Small intestine (tissue), 7 donors: ENCODE measurements around the gene FLT3. TPM values are rescaled to one million over a fixed set of nuclear protein-coding genes. Genes with fewer than 3 reads are reported as not detected.

Experiments used
- DNase-seq, 2 donors: peaks; one replicate each; pipeline versions ENCODE4 v3.0.0 to v3.0.0-alpha.2; 2013
- FAIRE-seq: peaks from 2 replicates; lab custom pipeline; 2012; peaks lifted over from hg19 to GRCh38; lab: Jason Lieb, UNC
- H3K27ac ChIP-seq, 3 donors: one replicate each; pipeline ENCODE4 v1.5.1; 2013; ENCODE audit warnings: low read length in 2 of 3, mild to moderate bottlenecking in 2 of 3, control low read depth in 1 of 3, inconsistent platforms in 1 of 3, low read depth in 1 of 3, moderate library complexity in 1 of 3
- H3K27me3 ChIP-seq, 3 donors: one replicate each; pipeline ENCODE4 v1.6.1; 2013; ENCODE audit warnings: low read length in 3 of 3, inconsistent platforms in 1 of 3; ENCODE audit not compliant: control insufficient read depth in 3 of 3, insufficient read depth in 3 of 3
- H3K36me3 ChIP-seq, 3 donors: one replicate each; pipeline ENCODE4 v1.6.1; 2013; ENCODE audit warnings: low read length in 3 of 3, inconsistent platforms in 1 of 3, low read depth in 1 of 3, mild to moderate bottlenecking in 1 of 3, moderate library complexity in 1 of 3; ENCODE audit not compliant: control insufficient read depth in 3 of 3, insufficient read depth in 2 of 3
- H3K4me1 ChIP-seq, 3 donors: one replicate each; pipeline ENCODE4 v1.6.1; 2013; ENCODE audit warnings: low read length in 2 of 3, inconsistent platforms in 1 of 3, low read depth in 1 of 3, mild to moderate bottlenecking in 1 of 3, moderate library complexity in 1 of 3; ENCODE audit not compliant: control insufficient read depth in 3 of 3, insufficient read depth in 2 of 3
- H3K4me3 ChIP-seq, 3 donors: one replicate each; pipeline ENCODE4 v1.5.1; 2013; ENCODE audit warnings: low read length in 3 of 3, control low read depth in 1 of 3, inconsistent platforms in 1 of 3, low read depth in 1 of 3, mild to moderate bottlenecking in 1 of 3, moderate library complexity in 1 of 3
- H3K9me3 ChIP-seq, 2 donors: one replicate each; pipeline ENCODE4 v1.6.1; 2013; ENCODE audit warnings: low read depth in 1 of 2, low read length in 1 of 2; ENCODE audit not compliant: control insufficient read depth in 2 of 2, insufficient read depth in 1 of 2
- WGBS, 3 donors: extraction: QIAGEN DNeasy Blood & Tissue Kit; methylation state at CpG; one replicate each; pipeline ENCODE4 v1.1.7; 2013; 5-methylcytosine and 5-hydroxymethylcytosine counted together
- polyA plus RNA-seq, 4 donors: library from polyadenylated mRNA; stranded (reverse) in 3 of 4; unstranded in 1 of 4; fragments of 200-250 nt in 3 of 4; fragments of 120-200 nt in 1 of 4; gene quantifications; one replicate each; pipeline versions ENCODE4 v1.2.1 to v1.2.3, GENCODE V29; 2013
- donor health status: healthy with polysubstance abuse.
- donor health status: control.
- donor health status: control.
- donor health status: Bipolar disorder and iron deficiency.
- donor health status: healthy.

FLT3 gene
- polyA plus RNA-seq, 4 donors = 0.19 to 0.83 (median 0.27) TPM; not detected in 1

DNA sequence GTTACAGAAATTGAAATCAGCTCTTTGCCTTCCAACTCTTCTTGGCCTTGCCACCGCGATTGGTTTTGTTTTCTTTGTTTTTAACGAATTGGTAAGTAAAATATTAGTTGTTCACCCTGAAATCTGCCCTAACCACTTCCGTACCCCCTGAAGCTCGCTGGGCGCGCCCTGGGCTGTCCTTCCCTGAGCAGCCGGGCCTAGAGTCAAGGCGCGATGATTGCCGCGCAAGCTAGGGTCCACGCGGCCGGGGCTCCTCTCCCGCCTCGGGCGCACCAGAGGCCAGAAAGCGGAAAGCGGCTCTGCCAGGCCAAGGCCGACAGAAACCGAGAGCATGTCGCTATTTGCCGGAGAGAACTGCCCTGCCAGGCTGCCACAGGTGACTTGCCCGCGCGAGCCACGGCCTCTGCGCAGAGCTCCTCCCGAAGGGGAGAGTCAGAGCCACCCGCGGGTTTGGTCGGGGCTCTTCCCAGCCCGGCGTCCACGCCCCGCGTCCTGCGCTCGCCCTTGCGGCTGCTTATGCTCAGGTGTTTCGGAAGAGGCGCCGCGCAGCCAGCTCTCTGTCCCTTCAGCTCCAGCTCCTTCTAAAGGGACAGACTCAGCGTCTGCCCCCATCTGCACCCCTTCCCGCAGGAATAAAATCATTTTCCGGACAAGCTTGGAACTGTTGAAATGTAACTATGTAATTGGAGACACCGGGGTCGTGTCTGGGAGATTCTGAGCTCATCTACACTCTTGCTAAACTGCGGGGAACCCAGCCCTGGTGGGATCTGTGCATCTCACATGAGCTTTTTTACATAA lies 124.6 kb downstream of the FLT3 start:
- Histone ChIP-seq H3K36me3 (peaks cover 0 to 7% (median 0%) of the 10 kb centered on the region in 3 donors), H3K27ac (peak overlapping the region; percentile 94 to 98 (median 97)), H3K4me3 (peak overlapping the region; percentile 44 to 90 (median 84)), H3K4me1 (peaks cover 2 to 36% (median 6%) of the 10 kb centered on the region in 3 donors), H3K9me3 (no peaks in the 10 kb centered on the region), H3K27me3 (peaks cover 0 to 46% (median 25%) of the 10 kb centered on the region in 3 donors)
- DNase-seq (peak; percentile 71 to 86), FAIRE-seq (no peak)
- WGBS, 3 donors = 3 to 6% (median 3%) methylated on average over 45 to 51 of the region's 51 CpGs

DNA sequence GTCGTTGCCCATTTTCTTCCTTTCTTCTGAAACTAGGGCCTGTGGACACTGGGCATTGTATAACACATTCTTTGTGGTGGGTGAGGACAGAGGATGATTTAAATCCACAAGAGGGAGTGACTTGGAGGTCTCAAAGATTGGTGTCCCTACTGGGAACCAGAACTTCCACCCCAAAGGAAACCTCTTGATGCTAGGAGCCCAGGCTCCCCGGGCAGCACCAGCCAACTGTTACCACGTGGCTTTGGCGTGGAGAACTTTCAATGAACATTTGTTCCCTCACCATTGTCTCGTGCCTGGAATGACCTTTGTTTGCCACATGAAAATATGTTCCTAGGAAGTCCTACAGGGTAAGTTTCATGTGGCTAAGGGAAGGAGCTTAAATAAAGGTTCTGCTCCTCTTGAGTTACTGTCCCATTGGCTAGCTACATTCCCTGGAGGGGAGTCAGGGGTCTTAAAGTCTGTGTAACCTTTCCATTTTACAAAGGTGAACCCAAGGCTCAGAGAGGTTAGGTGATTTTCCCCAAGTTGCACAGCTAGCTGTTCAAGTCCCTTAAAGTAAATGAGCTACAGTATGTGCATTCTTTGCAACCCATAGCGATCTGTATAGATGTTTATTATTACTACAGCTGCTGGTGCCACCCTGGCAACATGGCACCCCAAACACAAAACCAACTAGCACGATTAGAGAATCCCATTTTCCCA lies 126.3 kb downstream of the FLT3 start:
- FAIRE-seq (no peak), DNase-seq (peak; percentile 73 to 77)
- H3K27me3 ChIP-seq = peaks cover 0 to 42% (median 28%) of the 10 kb centered on the region in 3 donors
- no peak overlapping the region for H3K4me3 ChIP-seq
- H3K4me1 ChIP-seq = peaks cover 2 to 36% (median 6%) of the 10 kb centered on the region in 3 donors
- H3K27ac ChIP-seq = peak overlapping the region; percentile 22 to 98 (median 45)
- WGBS, 3 donors = 17 to 22% (median 19%) methylated on average over 7 of the region's 7 CpGs
- H3K9me3 ChIP-seq = no peaks in the 10 kb centered on the region
- H3K36me3 ChIP-seq = peaks cover 0 to 7% (median 0%) of the 10 kb centered on the region in 3 donors

GRCh38 chr13:27973291-27973690 lies 127.1 kb downstream of the FLT3 start:
- WGBS, 3 donors = 40 to 57% (median 41%) methylated on average over 5 of the region's 5 CpGs
- Histone ChIP-seq H3K4me3 (no peak overlapping the region), H3K4me1 (peaks cover 2 to 36% (median 6%) of the 10 kb centered on the region in 3 donors), H3K27ac (peak overlapping the region; percentile 30 to 98 (median 76)), H3K36me3 (peaks cover 0 to 7% (median 0%) of the 10 kb centered on the region in 3 donors), H3K27me3 (peaks cover 0 to 48% (median 29%) of the 10 kb centered on the region in 3 donors), H3K9me3 (no peaks in the 10 kb centered on the region)
- peak in 1 of 2 donors; percentile 40 for DNase-seq
- FAIRE-seq = no peak

GRCh38 chr13:27972478-27972820 lies 127.9 kb downstream of the FLT3 start:
- Histone ChIP-seq H3K36me3 (peaks cover 0 to 11% (median 0%) of the 10 kb centered on the region in 3 donors), H3K4me1 (peaks cover 2 to 36% (median 6%) of the 10 kb centered on the region in 3 donors), H3K4me3 (no peak overlapping the region), H3K9me3 (no peaks in the 10 kb centered on the region), H3K27me3 (peaks cover 0 to 57% (median 35%) of the 10 kb centered on the region in 3 donors), H3K27ac (peak overlapping the region; percentile 75 to 98 (median 78))
- no peak for FAIRE-seq
- DNase-seq = peak; percentile 63 to 86
- WGBS, 3 donors = 16 to 48% (median 38%) methylated on average over 2 of the region's 2 CpGs

- peak; percentile 27 to 66 for DNase-seq
- Histone ChIP-seq H3K4me1 (peaks cover 2 to 36% (median 6%) of the 10 kb centered on the region in 3 donors), H3K27ac (peak overlapping the region; percentile 75 to 98 (median 78)), H3K4me3 (no peak overlapping the region), H3K27me3 (peaks cover 0 to 57% (median 38%) of the 10 kb centered on the region in 3 donors), H3K36me3 (peaks cover 0 to 12% (median 0%) of the 10 kb centered on the region in 3 donors), H3K9me3 (no peaks in the 10 kb centered on the region)
- WGBS, 3 donors = 18 to 44% (median 22%) methylated on average over 7 of the region's 7 CpGs
- FAIRE-seq = no peak
Observed at GRCh38 chr13:27971776-27972477, 128.4 kb downstream of the FLT3 start.

DNA sequence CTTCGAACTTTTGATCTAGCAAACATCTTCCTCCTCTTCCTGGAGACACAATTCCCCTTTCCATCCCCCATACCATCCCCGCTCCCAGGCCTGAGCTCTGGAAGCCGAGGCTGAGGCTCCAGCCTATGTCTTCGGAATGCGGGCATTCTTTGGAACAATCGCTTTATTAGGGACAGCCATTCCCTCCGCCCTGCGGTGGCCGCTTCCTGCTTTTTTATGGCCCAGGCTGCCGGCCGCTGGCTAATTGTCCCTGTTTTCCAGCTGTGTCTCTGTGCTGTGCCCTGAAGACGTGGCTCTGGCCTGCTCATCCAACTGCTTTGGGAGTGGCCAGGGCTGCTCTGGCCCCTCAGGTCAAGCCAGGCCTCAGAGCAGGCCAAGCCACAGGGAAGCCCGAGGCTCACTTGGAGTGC lies 129.1 kb downstream of the FLT3 start:
- H3K4me3 ChIP-seq = peak overlapping the region in 2 of 3 donors; percentile 18 to 38

GRCh38 chr13:27970382-27971235 lies 129.8 kb downstream of the FLT3 start:
- no peaks in the 10 kb centered on the region for H3K9me3 ChIP-seq
- H3K36me3 ChIP-seq = peaks cover 0 to 26% (median 0%) of the 10 kb centered on the region in 3 donors
- DNase-seq (peak; percentile 49 to 66), FAIRE-seq (no peak)
- peaks cover 0 to 50% (median 44%) of the 10 kb centered on the region in 3 donors for H3K27me3 ChIP-seq
- peak overlapping the region; percentile 75 to 98 (median 78) for H3K27ac ChIP-seq
- 3 to 9% (median 4%) methylated on average over 52 to 53 of the region's 53 CpGs for WGBS, 3 donors
- H3K4me3 ChIP-seq = peak overlapping the region; percentile 18 to 38 (median 28)
- peaks cover 2 to 36% (median 6%) of the 10 kb centered on the region in 3 donors for H3K4me1 ChIP-seq

More for the DNA sequence above, 129.1 kb downstream of the FLT3 start:
- 10 to 24% (median 19%) methylated on average over 13 of the region's 13 CpGs for WGBS, 3 donors
- DNase-seq (peak in 1 of 2 donors; percentile 65), FAIRE-seq (no peak)
- peaks cover 0 to 52% (median 41%) of the 10 kb centered on the region in 3 donors for H3K27me3 ChIP-seq
- no peaks in the 10 kb centered on the region for H3K9me3 ChIP-seq
- H3K27ac ChIP-seq = peak overlapping the region; percentile 75 to 98 (median 78)
- peaks cover 2 to 36% (median 6%) of the 10 kb centered on the region in 3 donors for H3K4me1 ChIP-seq
- H3K36me3 ChIP-seq = peaks cover 0 to 19% (median 0%) of the 10 kb centered on the region in 3 donors
